ENCODE data around the gene ADK.
"Not testable (repeated sequence)": the region's sequence is repeated elsewhere in the genome, so short reads cannot be mapped to it uniquely, and the experiment has no call there.

Gene ADK

GRCh38 chr10:74502963-74503608, 352.1 kb downstream of the ADK start:
- H3K9me3 Mint-ChIP-seq: peaks cover 20% of the 10 kb centered on the region
- peak overlapping the region; percentile 67 for H3K27ac Mint-ChIP-seq
- DNase-seq: no peak
- H3K4me3 Mint-ChIP-seq: peak overlapping the region; percentile 14
- H3K27me3 Mint-ChIP-seq: no peaks in the 10 kb centered on the region
- ATAC-seq: peak; percentile 68
- H3K36me3 Mint-ChIP-seq (ENCODE audit: low read depth): peaks cover 70% of the 10 kb centered on the region
- H3K4me1 Mint-ChIP-seq: peaks cover 53% of the 10 kb centered on the region

GRCh38 chr10:74507951-74508350, 356.9 kb downstream of the ADK start:
- Mint-ChIP-seq H3K36me3 (ENCODE audit: low read depth) (peaks cover 80% of the 10 kb centered on the region), H3K27me3 (no peaks in the 10 kb centered on the region), H3K27ac (no peak overlapping the region), H3K4me3 (no peak overlapping the region), H3K4me1 (peaks cover 22% of the 10 kb centered on the region), H3K9me3 (peaks cover 51% of the 10 kb centered on the region)
- DNase-seq: no peak
- ATAC-seq: no peak

GRCh38 chr10:74510594-74510993, 359.6 kb downstream of the ADK start:
- H3K27ac Mint-ChIP-seq: no peak overlapping the region
- peaks cover 58% of the 10 kb centered on the region for H3K9me3 Mint-ChIP-seq
- H3K4me1 Mint-ChIP-seq: no peaks in the 10 kb centered on the region
- no peaks in the 10 kb centered on the region for H3K27me3 Mint-ChIP-seq
- no peak for DNase-seq
- ATAC-seq: no peak
- H3K4me3 Mint-ChIP-seq: no peak overlapping the region
- peaks cover 81% of the 10 kb centered on the region for H3K36me3 Mint-ChIP-seq (ENCODE audit: low read depth)

- no peak overlapping the region for H3K27ac Mint-ChIP-seq
- peaks cover 55% of the 10 kb centered on the region for H3K9me3 Mint-ChIP-seq
- no peak for ATAC-seq
- no peaks in the 10 kb centered on the region for H3K27me3 Mint-ChIP-seq
- H3K4me1 Mint-ChIP-seq: no peaks in the 10 kb centered on the region
- no peak overlapping the region for H3K4me3 Mint-ChIP-seq
- DNase-seq: no peak
- peaks cover 81% of the 10 kb centered on the region for H3K36me3 Mint-ChIP-seq (ENCODE audit: low read depth)
Measured at GRCh38 chr10:74511051-74511450, 360.0 kb downstream of the ADK start.

- no peaks in the 10 kb centered on the region for H3K27me3 Mint-ChIP-seq
- peaks cover 70% of the 10 kb centered on the region for H3K36me3 Mint-ChIP-seq (ENCODE audit: low read depth)
- DNase-seq (no peak), ATAC-seq (no peak)
- no peak overlapping the region for H3K4me3 Mint-ChIP-seq
- H3K9me3 Mint-ChIP-seq: peaks cover 59% of the 10 kb centered on the region
- H3K4me1 Mint-ChIP-seq: peaks cover 6% of the 10 kb centered on the region
- no peak overlapping the region for H3K27ac Mint-ChIP-seq
Measured at GRCh38 chr10:74514322-74514721, 363.3 kb downstream of the ADK start.

- peaks cover 24% of the 10 kb centered on the region for H3K9me3 Mint-ChIP-seq
- peaks cover 6% of the 10 kb centered on the region for H3K4me1 Mint-ChIP-seq
- no peak overlapping the region for H3K27ac Mint-ChIP-seq
- ATAC-seq (no peak), DNase-seq (no peak)
- no peak overlapping the region for H3K4me3 Mint-ChIP-seq
- H3K27me3 Mint-ChIP-seq: no peaks in the 10 kb centered on the region
- peaks cover 37% of the 10 kb centered on the region for H3K36me3 Mint-ChIP-seq (ENCODE audit: low read depth)
Measured at GRCh38 chr10:74518061-74518460, 367.0 kb downstream of the ADK start.

GRCh38 chr10:74521526-74521925, 370.5 kb downstream of the ADK start:
- ATAC-seq: no peak
- Mint-ChIP-seq H3K36me3 (ENCODE audit: low read depth) (peaks cover 14% of the 10 kb centered on the region), H3K27ac (no peak overlapping the region), H3K27me3 (no peaks in the 10 kb centered on the region), H3K4me1 (peaks cover 7% of the 10 kb centered on the region), H3K9me3 (peaks cover 4% of the 10 kb centered on the region), H3K4me3 (no peak overlapping the region)
- no peak for DNase-seq

GRCh38 chr10:74523199-74523598, 372.2 kb downstream of the ADK start:
- Mint-ChIP-seq H3K9me3 (no peaks in the 10 kb centered on the region), H3K4me1 (peaks cover 2% of the 10 kb centered on the region), H3K4me3 (no peak overlapping the region), H3K27ac (no peak overlapping the region), H3K36me3 (ENCODE audit: low read depth) (peaks cover 21% of the 10 kb centered on the region), H3K27me3 (no peaks in the 10 kb centered on the region)
- no peak for DNase-seq
- ATAC-seq: no peak

- ATAC-seq (no peak), DNase-seq (no peak)
- H3K27me3 Mint-ChIP-seq: no peaks in the 10 kb centered on the region
- no peak overlapping the region for H3K4me3 Mint-ChIP-seq
- no peaks in the 10 kb centered on the region for H3K9me3 Mint-ChIP-seq
- peaks cover 27% of the 10 kb centered on the region for H3K36me3 Mint-ChIP-seq (ENCODE audit: low read depth)
- H3K4me1 Mint-ChIP-seq: peaks cover 2% of the 10 kb centered on the region
- H3K27ac Mint-ChIP-seq: no peak overlapping the region
Measured at GRCh38 chr10:74525885-74526284, 374.9 kb downstream of the ADK start.

- not testable (repeated sequence) for H3K27me3 Mint-ChIP-seq, ATAC-seq, H3K27ac Mint-ChIP-seq, DNase-seq, H3K4me1 Mint-ChIP-seq, H3K9me3 Mint-ChIP-seq, H3K4me3 Mint-ChIP-seq
- peaks cover 37% of the 10 kb centered on the region for H3K36me3 Mint-ChIP-seq (ENCODE audit: low read depth)
Measured at GRCh38 chr10:74527611-74528010, 376.6 kb downstream of the ADK start.

GRCh38 chr10:74529205-74529604, 378.2 kb downstream of the ADK start:
- no peak for DNase-seq
- Mint-ChIP-seq H3K4me3 (no peak overlapping the region), H3K27ac (no peak overlapping the region), H3K4me1 (no peaks in the 10 kb centered on the region), H3K9me3 (no peaks in the 10 kb centered on the region), H3K27me3 (no peaks in the 10 kb centered on the region), H3K36me3 (ENCODE audit: low read depth) (peaks cover 33% of the 10 kb centered on the region)
- no peak for ATAC-seq

GRCh38 chr10:74530981-74531380, 380.0 kb downstream of the ADK start:
- peaks cover 33% of the 10 kb centered on the region for H3K36me3 Mint-ChIP-seq (ENCODE audit: low read depth)
- DNase-seq: no peak
- H3K27ac Mint-ChIP-seq: no peak overlapping the region
- ATAC-seq: no peak
- no peak overlapping the region for H3K4me3 Mint-ChIP-seq
- peaks cover under 1% of the 10 kb centered on the region for H3K4me1 Mint-ChIP-seq
- H3K9me3 Mint-ChIP-seq: no peaks in the 10 kb centered on the region
- H3K27me3 Mint-ChIP-seq: no peaks in the 10 kb centered on the region

GRCh38 chr10:74539317-74539716, 388.3 kb downstream of the ADK start:
- ATAC-seq: no peak
- no peak overlapping the region for H3K4me3 Mint-ChIP-seq

GRCh38 chr10:74541375-74541774, 390.4 kb downstream of the ADK start:
- Mint-ChIP-seq H3K9me3 (no peaks in the 10 kb centered on the region), H3K36me3 (ENCODE audit: low read depth) (peaks cover 10% of the 10 kb centered on the region), H3K27me3 (no peaks in the 10 kb centered on the region), H3K27ac (no peak overlapping the region), H3K4me1 (peaks cover 9% of the 10 kb centered on the region), H3K4me3 (no peak overlapping the region)
- DNase-seq (no peak), ATAC-seq (no peak)

More at GRCh38 chr10:74539317-74539716, 388.3 kb downstream of the ADK start:
- H3K36me3 Mint-ChIP-seq (ENCODE audit: low read depth): peaks cover 10% of the 10 kb centered on the region
- H3K9me3 Mint-ChIP-seq: no peaks in the 10 kb centered on the region
- no peak overlapping the region for H3K27ac Mint-ChIP-seq
- DNase-seq: no peak
- H3K4me1 Mint-ChIP-seq: peaks cover 12% of the 10 kb centered on the region
- no peaks in the 10 kb centered on the region for H3K27me3 Mint-ChIP-seq

GRCh38 chr10:74542077-74542476, 391.1 kb downstream of the ADK start:
- DNase-seq (no peak), ATAC-seq (no peak)
- no peak overlapping the region for H3K4me3 Mint-ChIP-seq
- H3K27me3 Mint-ChIP-seq: no peaks in the 10 kb centered on the region
- H3K27ac Mint-ChIP-seq: no peak overlapping the region
- H3K4me1 Mint-ChIP-seq: peaks cover 6% of the 10 kb centered on the region
- H3K9me3 Mint-ChIP-seq: no peaks in the 10 kb centered on the region
- H3K36me3 Mint-ChIP-seq (ENCODE audit: low read depth): peaks cover 6% of the 10 kb centered on the region

GRCh38 chr10:74543276-74543675, 392.3 kb downstream of the ADK start:
- Mint-ChIP-seq H3K9me3 (no peaks in the 10 kb centered on the region), H3K27me3 (no peaks in the 10 kb centered on the region), H3K27ac (no peak overlapping the region), H3K4me3 (no peak overlapping the region), H3K36me3 (ENCODE audit: low read depth) (peaks cover 7% of the 10 kb centered on the region), H3K4me1 (peaks cover 6% of the 10 kb centered on the region)
- no peak for ATAC-seq
- DNase-seq: no peak

Data from activated naive CD8-positive, alpha-beta T cell treated with anti-CD3 and anti-CD28 coated beads, Interleukin-2, amount 50 U/mL, for 24 hours (primary cell).